Trophoblast cell (in vitro differentiated cells and primary cell): ENCODE measurements around the gene CACNA1C.

Experiments
- DNase-seq, 2 donors: peaks; one replicate each; pipeline ENCODE4 v3.0.0-alpha.2; 2016
- H2AFZ ChIP-seq: 2 replicates; pipeline ENCODE4 v1.6.1; 2013; ENCODE audit warnings: low read length, moderate library complexity, mild to moderate bottlenecking; ENCODE audit not compliant: insufficient read depth, poor library complexity
- H2AK5ac ChIP-seq: 2 replicates; pipeline ENCODE4 v1.6.1; 2013; ENCODE audit warnings: mild to moderate bottlenecking, low read length
- H2BK120ac ChIP-seq: 2 replicates; pipeline ENCODE4 v1.6.1; 2013; ENCODE audit warnings: low read length, mild to moderate bottlenecking, moderate library complexity; ENCODE audit not compliant: insufficient read depth, poor library complexity
- H2BK12ac ChIP-seq: 2 replicates; pipeline ENCODE4 v1.6.1; 2013; ENCODE audit warnings: mild to moderate bottlenecking, low read length, moderate library complexity
- H2BK5ac ChIP-seq: 2 replicates; pipeline ENCODE4 v1.6.1; 2013; ENCODE audit warnings: low read length, low read depth, moderate library complexity, mild to moderate bottlenecking; ENCODE audit not compliant: poor library complexity
- H3K14ac ChIP-seq: 2 replicates; pipeline ENCODE4 v1.6.1; 2013; ENCODE audit warnings: mild to moderate bottlenecking, low read length
- H3K18ac ChIP-seq: 2 replicates; pipeline ENCODE4 v1.6.1; 2013; ENCODE audit warnings: mild to moderate bottlenecking, low read length
- H3K23ac ChIP-seq: 2 replicates; pipeline ENCODE4 v1.6.1; 2013; ENCODE audit warnings: low read length
- H3K27ac ChIP-seq: 2 replicates; pipeline ENCODE4 v1.5.1; 2013; ENCODE audit warnings: low read depth, mild to moderate bottlenecking, inconsistent platforms, low read length, moderate library complexity
- H3K27me3 ChIP-seq: 2 replicates; pipeline ENCODE4 v1.6.1; 2013; ENCODE audit warnings: inconsistent platforms, mild to moderate bottlenecking, low read length, moderate library complexity; ENCODE audit not compliant: insufficient read depth
- H3K36me3 ChIP-seq, 2 experiments: 1 replicate in 1 of 2; 2 replicates in 1 of 2; pipeline ENCODE4 v1.6.1; 2013; ENCODE audit warnings: low read length in 2 of 2, mild to moderate bottlenecking in 2 of 2, moderate library complexity in 1 of 2; ENCODE audit not compliant: insufficient read depth in 2 of 2, control insufficient read depth in 1 of 2
- H3K4ac ChIP-seq: 2 replicates; pipeline ENCODE4 v1.6.1; 2013; ENCODE audit warnings: low read depth, mild to moderate bottlenecking, low read length, moderate library complexity
- H3K4me1 ChIP-seq, 2 experiments: 1 replicate in 1 of 2; 2 replicates in 1 of 2; pipeline ENCODE4 v1.6.1; 2013; ENCODE audit warnings: low read length in 2 of 2, mild to moderate bottlenecking in 2 of 2, moderate library complexity in 1 of 2; ENCODE audit not compliant: insufficient read depth in 2 of 2, control insufficient read depth in 1 of 2
- H3K4me2 ChIP-seq: 2 replicates; pipeline ENCODE4 v1.6.1; 2013; ENCODE audit warnings: inconsistent platforms, mild to moderate bottlenecking, low read length, moderate library complexity
- H3K4me3 ChIP-seq: 2 replicates; pipeline ENCODE4 v1.5.1; 2013; ENCODE audit warnings: mild to moderate bottlenecking, low read depth, low read length, inconsistent platforms
- H3K79me1 ChIP-seq: one replicate; pipeline ENCODE4 v1.6.1; 2013; ENCODE audit warnings: low read length
- H3K79me2 ChIP-seq: 2 replicates; pipeline ENCODE4 v1.6.1; 2013; ENCODE audit warnings: low read length, mild to moderate bottlenecking; ENCODE audit not compliant: control insufficient read depth, insufficient read depth, poor library complexity
- H3K9ac ChIP-seq: 2 replicates; pipeline ENCODE4 v1.6.1; 2013; ENCODE audit warnings: mild to moderate bottlenecking, low read length
- H3K9me3 ChIP-seq: 2 replicates; pipeline ENCODE4 v1.6.1; 2013; ENCODE audit warnings: low read depth, mild to moderate bottlenecking, control low read depth, inconsistent platforms, low read length; ENCODE audit not compliant: insufficient read depth
- H4K12ac ChIP-seq: 2 replicates; pipeline ENCODE4 v1.6.1; 2013; ENCODE audit warnings: low read depth, mild to moderate bottlenecking, low read length, moderate library complexity
- H4K8ac ChIP-seq: 2 replicates; pipeline ENCODE4 v1.6.1; 2013; ENCODE audit warnings: low read depth, mild to moderate bottlenecking, low read length, moderate library complexity
- H4K91ac ChIP-seq: one replicate; pipeline ENCODE4 v1.6.1; 2013; ENCODE audit warnings: low read depth, mild to moderate bottlenecking, low read length, moderate library complexity
- WGBS: extraction: QIAGEN DNeasy Blood & Tissue Kit; methylation state at CpG from one replicate; pipeline ENCODE4 v1.1.7; 2013; ENCODE audit warnings: missing lambda C conversion rate; ENCODE audit not compliant: insufficient read length, insufficient coverage; ENCODE audit errors: extremely low coverage; 5-methylcytosine and 5-hydroxymethylcytosine counted together

Gene CACNA1C

GRCh38 chr12:2486796-2487195, 434.0 kb downstream of the CACNA1C start:
- H3K4me2 ChIP-seq = no peak overlapping the region
- H3K4me3 ChIP-seq = no peak overlapping the region
- H2AFZ ChIP-seq = no peak overlapping the region
- WGBS = no CpG with 5 or more reads among the region's 5 CpGs
- H3K9me3 ChIP-seq = peaks cover 2% of the 10 kb centered on the region
- H3K27me3 ChIP-seq = no peaks in the 10 kb centered on the region
- H3K14ac ChIP-seq = no peak overlapping the region
- no peak overlapping the region for H3K23ac ChIP-seq
- no peak overlapping the region for H3K9ac ChIP-seq
- H3K4me1 ChIP-seq = no peaks in the 10 kb centered on the region
- no peak overlapping the region for H3K27ac ChIP-seq
- H2AK5ac ChIP-seq = no peak overlapping the region
- no peak overlapping the region for H4K91ac ChIP-seq
- H2BK5ac ChIP-seq = no peak overlapping the region
- no peak overlapping the region for H3K18ac ChIP-seq
- H2BK12ac ChIP-seq = no peak overlapping the region
- H4K12ac ChIP-seq = no peak overlapping the region
- H3K79me2 ChIP-seq = no peaks in the 10 kb centered on the region
- H3K36me3 ChIP-seq = peaks cover 6 to 8% of the 10 kb centered on the region in 2 experiments
- no peak overlapping the region for H2BK120ac ChIP-seq
- no peak overlapping the region for H4K8ac ChIP-seq
- H3K79me1 ChIP-seq = no peaks in the 10 kb centered on the region
- H3K4ac ChIP-seq = no peak overlapping the region
- DNase-seq = no peak

GRCh38 chr12:2487278-2487677, 434.5 kb downstream of the CACNA1C start:
- Histone ChIP-seq H3K27ac (no peak overlapping the region), H2BK12ac (no peak overlapping the region), H2AK5ac (no peak overlapping the region), H3K79me1 (no peaks in the 10 kb centered on the region), H3K4me2 (no peak overlapping the region), H4K8ac (no peak overlapping the region), H3K36me3 (peaks cover 6 to 8% of the 10 kb centered on the region in 2 experiments), H3K4me1 (no peaks in the 10 kb centered on the region), H3K4me3 (no peak overlapping the region), H3K4ac (no peak overlapping the region), H3K9ac (no peak overlapping the region), H3K14ac (no peak overlapping the region), H3K23ac (no peak overlapping the region), H2AFZ (no peak overlapping the region), H2BK5ac (no peak overlapping the region), H4K91ac (no peak overlapping the region), H3K27me3 (no peaks in the 10 kb centered on the region), H4K12ac (no peak overlapping the region), H2BK120ac (no peak overlapping the region), H3K79me2 (no peaks in the 10 kb centered on the region), H3K18ac (no peak overlapping the region), H3K9me3 (peaks cover under 1% of the 10 kb centered on the region)
- no peak for DNase-seq
- 100% methylated on average over 1 of the region's 5 CpGs for WGBS

GRCh38 chr12:2488131-2488530, 435.3 kb downstream of the CACNA1C start:
- Histone ChIP-seq H2AK5ac (no peak overlapping the region), H2BK12ac (no peak overlapping the region), H4K12ac (no peak overlapping the region), H3K4ac (no peak overlapping the region), H3K18ac (no peak overlapping the region), H4K8ac (no peak overlapping the region), H3K14ac (no peak overlapping the region), H2AFZ (no peak overlapping the region), H3K27me3 (no peaks in the 10 kb centered on the region), H3K9ac (no peak overlapping the region), H3K4me1 (no peaks in the 10 kb centered on the region), H3K23ac (no peak overlapping the region), H3K27ac (no peak overlapping the region), H3K36me3 (peaks cover 6 to 9% of the 10 kb centered on the region in 2 experiments), H4K91ac (no peak overlapping the region), H2BK120ac (no peak overlapping the region), H3K9me3 (peaks cover under 1% of the 10 kb centered on the region), H3K4me3 (no peak overlapping the region), H3K79me1 (no peaks in the 10 kb centered on the region), H2BK5ac (no peak overlapping the region), H3K4me2 (no peak overlapping the region), H3K79me2 (no peaks in the 10 kb centered on the region)
- WGBS = no CpG with 5 or more reads among the region's 10 CpGs
- no peak for DNase-seq

- Histone ChIP-seq H4K8ac (no peak overlapping the region), H4K12ac (no peak overlapping the region), H3K79me1 (no peaks in the 10 kb centered on the region), H2AFZ (no peak overlapping the region), H3K36me3 (peaks cover 6 to 10% of the 10 kb centered on the region in 2 experiments), H3K4ac (no peak overlapping the region), H3K23ac (no peak overlapping the region), H3K14ac (no peak overlapping the region), H2BK12ac (no peak overlapping the region), H3K9ac (no peak overlapping the region), H2BK120ac (no peak overlapping the region), H3K4me2 (no peak overlapping the region), H4K91ac (no peak overlapping the region), H3K4me3 (no peak overlapping the region), H3K79me2 (no peaks in the 10 kb centered on the region), H3K27me3 (no peaks in the 10 kb centered on the region), H3K18ac (no peak overlapping the region), H3K4me1 (no peaks in the 10 kb centered on the region), H2BK5ac (no peak overlapping the region), H2AK5ac (no peak overlapping the region), H3K9me3 (peaks cover 3% of the 10 kb centered on the region), H3K27ac (no peak overlapping the region)
- no peak for DNase-seq
- no CpG with 5 or more reads among the region's 7 CpGs for WGBS
Measured at GRCh38 chr12:2488596-2488995, 435.8 kb downstream of the CACNA1C start.
